Panc1 (cell line): Measurements from ENCODE around the gene CASP5. TPM values are rescaled to one million over a fixed set of nuclear protein-coding genes. Genes with fewer than 3 reads are reported as not detected.

Source experiments
- ATAC-seq: fragments of 200-7000 bp; cut with Tn5 transposase; 2 replicates; pipeline ENCODE4 v1.9.1; 2020; ENCODE audit warnings: mild to moderate bottlenecking, moderate library complexity
- BruUV-seq: library from RNA; stranded (reverse); fragments of 400-500 nt; replicated peaks from 2 replicates; lab custom pipeline; 2021; lab: Mats Ljungman, UMichigan
- CTCF ChIA-PET: fragments of 300-600 bp; sonication (Branson Sonifier 250); formaldehyde crosslinking; loops from one replicate; lab custom pipeline; 2022; ENCODE audit warnings: antibody characterized with exemption; lab: Charles Lee
- POLR2A ChIA-PET: fragments of 300-600 bp; sonication (Branson Sonifier 250); formaldehyde crosslinking; loops from one replicate; lab custom pipeline; 2022; ENCODE audit warnings: antibody characterized with exemption; lab: Charles Lee
- DNase-seq: peaks from one replicate; pipeline ENCODE4 v3.0.0-alpha.2; 2010; ENCODE audit warnings: low read depth, low spot score
- H3K27ac ChIP-seq: 2 replicates; pipeline ENCODE4 v1.5.1; 2011; ENCODE audit warnings: mild to moderate bottlenecking, low read length, inconsistent platforms
- H3K27me3 ChIP-seq: fragments of 200-500 bp; sonication (Bioruptor generic); 2 replicates; pipeline ENCODE4 v1.6.0; 2014; ENCODE audit warnings: low read length, inconsistent platforms; ENCODE audit not compliant: control insufficient read depth, insufficient read depth
- H3K36me3 ChIP-seq: fragments of 200-500 bp; sonication (Bioruptor generic); 2 replicates; pipeline ENCODE4 v1.5.1; 2014; ENCODE audit warnings: inconsistent platforms, mild to moderate bottlenecking, low read length, moderate library complexity; ENCODE audit not compliant: control insufficient read depth, insufficient read depth
- H3K4me1 ChIP-seq: 2 replicates; pipeline ENCODE4 v1.5.1; 2011; ENCODE audit warnings: inconsistent platforms, mild to moderate bottlenecking, low read length, moderate library complexity; ENCODE audit not compliant: control insufficient read depth, insufficient read depth
- H3K4me3 ChIP-seq, 2 experiments: 2 replicates each; pipeline ENCODE4 v1.5.1; 2011 to 2012; ENCODE audit warnings: low read depth in 2 of 2, low read length in 2 of 2, mild to moderate bottlenecking in 2 of 2, inconsistent platforms in 1 of 2, moderate library complexity in 1 of 2
- H3K9me3 ChIP-seq: fragments of 200-500 bp; sonication (Bioruptor generic); 2 replicates; pipeline ENCODE4 v1.5.1; 2014; ENCODE audit warnings: low read depth, mild to moderate bottlenecking, inconsistent platforms, low read length, moderate library complexity; ENCODE audit not compliant: control insufficient read depth, insufficient read depth
- CTCF ChIP-seq: fragments of 450-650 bp; IDR thresholded peaks from 2 replicates; pipeline ENCODE4 v1.5.1; 2017; ENCODE audit warnings: mild to moderate bottlenecking
- POLR2AphosphoS5 ChIP-seq: IDR thresholded peaks from 2 replicates; pipeline ENCODE4 v1.6.1; 2012; ENCODE audit warnings: mild to moderate bottlenecking, low read depth, low read length, moderate library complexity
- REST ChIP-seq, 2 experiments: IDR thresholded peaks; 2 replicates each; pipeline ENCODE4 v1.6.1; 2011 to 2012; ENCODE audit warnings: low read depth in 2 of 2, control low read depth in 1 of 2, low read length in 1 of 2, mild to moderate bottlenecking in 1 of 2, moderate library complexity in 1 of 2; ENCODE audit not compliant: insufficient read depth in 1 of 2
- SIN3A ChIP-seq: IDR thresholded peaks from 2 replicates; pipeline ENCODE4 v1.6.1; 2012; ENCODE audit warnings: low read depth, mild to moderate bottlenecking, low read length, moderate library complexity, borderline replicate concordance; ENCODE audit not compliant: insufficient read depth
- TCF7L2 ChIP-seq: IDR thresholded peaks from 2 replicates; pipeline ENCODE4 v1.6.1; 2011; ENCODE audit warnings: mild to moderate bottlenecking, low read depth, low read length, inconsistent platforms
- in situ Hi-C: cut with HindIII; loops from 2 replicates; pipeline ENCODE4 v1.10.0; 2016; ENCODE audit warnings: low sequenced_read_pairs, low pct_unique_long_range_greater_than_20kb
- intact Hi-C: fragments of 100-400 bp; cut with micrococcal nuclease; formaldehyde crosslinking; loops from one replicate; pipeline ENCODE4 v1.10.0; 2022; ENCODE audit not compliant: unreplicated experiment
- total RNA-seq: library from RNA; stranded (reverse); gene quantifications from one replicate; pipeline ENCODE4 v1.2.1, GENCODE V29; 2021; ENCODE audit not compliant: unreplicated experiment

Gene CASP5
- total RNA-seq, 1 experiment from 2014 or later = not detected

- Histone ChIP-seq H3K27me3 (no peaks in the 10 kb centered on the region), H3K9me3 (no peaks in the 10 kb centered on the region), H3K27ac (no peak overlapping the region), H3K36me3 (no peaks in the 10 kb centered on the region), H3K4me3 (no peak overlapping the region), H3K4me1 (no peaks in the 10 kb centered on the region)
- TF ChIP-seq SIN3A (no peak), REST (IDR thresholded peaks at IDR 0.05; ENCODE audit: insufficient read depth in 1 of 2, low read depth in 2 of 2, low read length in 1 of 2) (no peak)
- intact Hi-C loops (no loop called here), in situ Hi-C loops (no loop called here)
- no TSS peak for BruUV-seq
- ChIA-PET CTCF (no interaction called here), POLR2A (no interaction called here)
- ATAC-seq = no peak
- DNase-seq = no peak
These were observed 10.4 kb upstream of the CASP5 start for GRCh38 chr11:105033343-105033742.

GRCh38 chr11:105032495-105032894, 9.5 kb upstream of the CASP5 start:
- intact Hi-C loops = no loop called here
- DNase-seq (no peak), ATAC-seq (no peak)
- ChIA-PET CTCF (no interaction called here), POLR2A (no interaction called here)
- no peak overlapping the region for H3K4me3 ChIP-seq
- BruUV-seq = no TSS peak
- no peaks in the 10 kb centered on the region for H3K4me1 ChIP-seq
- H3K36me3 ChIP-seq = no peaks in the 10 kb centered on the region
- H3K27ac ChIP-seq = no peak overlapping the region
- H3K9me3 ChIP-seq = no peaks in the 10 kb centered on the region
- TF ChIP-seq SIN3A = no peak
- no peak for TF ChIP-seq TCF7L2
- TF ChIP-seq POLR2AphosphoS5 = no peak
- TF ChIP-seq CTCF = no peak
- no peak for TF ChIP-seq REST (IDR thresholded peaks at IDR 0.05; ENCODE audit: insufficient read depth in 1 of 2, low read depth in 2 of 2, low read length in 1 of 2)
- in situ Hi-C loops = no loop called here
- H3K27me3 ChIP-seq = no peaks in the 10 kb centered on the region
